IPS-18c (cell line): ENCODE data around the gene TINAG.

Experiments
- H3K4me3 ChIP-seq: 2 replicates; pipeline ENCODE4 v1.7.0; 2013; ENCODE audit warnings: low read depth, mild to moderate bottlenecking, low read length, moderate library complexity; ENCODE audit not compliant: insufficient read depth
- H3K9me3 ChIP-seq: one replicate; pipeline ENCODE4 v1.6.1; 2013; ENCODE audit warnings: mild to moderate bottlenecking, low read length, moderate library complexity; ENCODE audit not compliant: control insufficient read depth, insufficient read depth

TINAG gene, protein sequence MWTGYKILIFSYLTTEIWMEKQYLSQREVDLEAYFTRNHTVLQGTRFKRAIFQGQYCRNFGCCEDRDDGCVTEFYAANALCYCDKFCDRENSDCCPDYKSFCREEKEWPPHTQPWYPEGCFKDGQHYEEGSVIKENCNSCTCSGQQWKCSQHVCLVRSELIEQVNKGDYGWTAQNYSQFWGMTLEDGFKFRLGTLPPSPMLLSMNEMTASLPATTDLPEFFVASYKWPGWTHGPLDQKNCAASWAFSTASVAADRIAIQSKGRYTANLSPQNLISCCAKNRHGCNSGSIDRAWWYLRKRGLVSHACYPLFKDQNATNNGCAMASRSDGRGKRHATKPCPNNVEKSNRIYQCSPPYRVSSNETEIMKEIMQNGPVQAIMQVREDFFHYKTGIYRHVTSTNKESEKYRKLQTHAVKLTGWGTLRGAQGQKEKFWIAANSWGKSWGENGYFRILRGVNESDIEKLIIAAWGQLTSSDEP

GRCh38 chr6:54308289-54308985 lies at the start of gene TINAG:
Gene TINAG (plus strand): TSS chr6:54308441. CDS start chr6:54308551, 110 bp downstream.
- no peaks in the 10 kb centered on the region for H3K9me3 ChIP-seq
- no peak within 1 kb of the TSS for H3K4me3 ChIP-seq

- H3K4me3 ChIP-seq = no peak overlapping the region
- no peaks in the 10 kb centered on the region for H3K9me3 ChIP-seq
Observed at GRCh38 chr6:54260025-54260424, 48.2 kb upstream of the TINAG start.

- Histone ChIP-seq H3K4me3 (no peak overlapping the region), H3K9me3 (no peaks in the 10 kb centered on the region)
Observed at GRCh38 chr6:54262499-54262898, 45.7 kb upstream of the TINAG start.

DNA sequence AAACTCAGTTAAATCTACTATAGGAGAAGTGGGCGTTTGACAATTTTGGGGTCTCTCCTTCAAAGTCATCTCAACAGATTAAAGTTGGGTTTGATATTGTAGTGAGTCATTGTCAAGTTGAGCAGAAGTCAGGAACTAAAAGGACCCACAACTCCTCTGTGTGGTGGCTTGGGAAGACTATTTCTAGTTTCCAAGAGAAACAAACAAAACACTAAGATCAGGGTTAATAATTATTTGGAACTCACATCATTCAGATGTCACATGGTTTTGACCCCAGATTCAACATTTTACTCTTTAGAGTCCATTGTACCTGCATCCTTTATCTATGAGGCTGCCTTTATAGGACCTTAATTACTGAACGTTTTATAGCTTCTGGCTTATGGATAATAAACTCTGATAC lies 45.3 kb upstream of the TINAG start:
- H3K4me3 ChIP-seq = no peak overlapping the region
- no peaks in the 10 kb centered on the region for H3K9me3 ChIP-seq

- no peak overlapping the region for H3K4me3 ChIP-seq
- H3K9me3 ChIP-seq = no peaks in the 10 kb centered on the region
Observed at GRCh38 chr6:54264581-54265272, 43.5 kb upstream of the TINAG start.

DNA sequence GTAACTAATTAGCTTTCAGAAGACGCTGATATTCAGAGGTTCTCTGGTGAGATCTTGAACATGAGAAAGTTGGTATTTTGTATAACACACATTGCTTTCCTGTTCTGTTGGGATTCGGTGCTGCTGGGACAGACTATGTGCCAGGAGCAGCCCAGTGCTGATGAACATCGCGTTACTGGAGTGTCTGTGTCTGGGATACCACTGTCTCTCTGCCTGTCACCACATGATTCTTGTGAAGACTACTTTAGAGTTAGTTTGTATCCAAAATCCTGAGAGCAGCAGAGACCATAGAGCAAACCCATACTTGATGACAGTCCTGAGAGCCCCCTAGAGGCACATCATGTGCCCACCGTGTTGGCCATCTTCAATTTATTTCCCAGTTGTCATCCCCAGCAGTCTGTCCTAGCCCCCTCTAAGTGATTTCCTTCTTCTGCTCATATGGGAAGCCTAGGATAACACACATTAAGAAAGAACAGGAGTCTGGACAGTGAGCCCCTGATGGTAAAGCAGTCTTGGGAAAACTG lies 41.8 kb upstream of the TINAG start:
- Histone ChIP-seq H3K9me3 (no peaks in the 10 kb centered on the region), H3K4me3 (no peak overlapping the region)

DNA sequence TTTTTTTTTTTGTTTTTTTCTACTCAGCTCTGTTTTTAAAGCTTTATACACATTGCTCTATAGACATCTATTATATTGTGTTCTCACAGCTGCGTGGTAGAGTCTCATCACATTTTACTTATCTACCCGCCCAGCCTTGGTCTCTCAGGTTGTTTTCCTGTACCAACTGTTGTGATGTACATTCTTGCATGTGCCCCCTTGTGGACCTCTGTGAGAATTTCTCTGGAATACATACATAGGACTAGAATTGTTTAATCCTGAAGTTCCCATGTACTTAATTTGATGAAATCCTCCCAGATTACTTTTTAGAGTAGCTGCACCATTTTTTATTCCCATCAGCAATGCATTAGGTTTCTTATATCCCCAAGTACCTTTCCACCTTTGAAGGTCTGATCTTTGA lies 40.4 kb upstream of the TINAG start:
- Histone ChIP-seq H3K9me3 (no peaks in the 10 kb centered on the region), H3K4me3 (no peak overlapping the region)

- Histone ChIP-seq H3K9me3 (no peaks in the 10 kb centered on the region), H3K4me3 (no peak overlapping the region)
Observed at GRCh38 chr6:54273214-54273820, 34.9 kb upstream of the TINAG start.

GRCh38 chr6:54274383-54274782 lies 33.9 kb upstream of the TINAG start:
- Histone ChIP-seq H3K4me3 (no peak overlapping the region), H3K9me3 (no peaks in the 10 kb centered on the region)

DNA sequence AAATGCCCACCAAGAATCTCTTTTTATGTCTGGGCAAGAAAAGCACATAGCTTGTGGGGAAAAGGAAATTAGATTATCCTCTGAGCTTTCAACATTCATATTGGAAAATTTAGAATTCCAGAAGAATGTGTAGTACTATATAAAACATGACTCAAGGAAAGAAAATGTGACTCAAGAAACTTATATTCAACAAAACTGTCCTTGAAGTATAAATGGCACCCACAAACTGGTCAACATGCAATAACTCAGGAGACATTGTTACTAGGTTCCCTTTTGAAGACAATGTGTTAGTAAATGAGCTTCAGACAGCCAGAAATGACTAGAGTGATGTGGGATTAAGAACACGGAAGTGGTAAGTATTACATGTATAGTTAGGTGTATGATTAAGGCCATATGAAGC lies 26.1 kb upstream of the TINAG start:
- H3K4me3 ChIP-seq = no peak overlapping the region
- no peaks in the 10 kb centered on the region for H3K9me3 ChIP-seq

GRCh38 chr6:54284161-54284860 lies 23.9 kb upstream of the TINAG start:
- no peak overlapping the region for H3K4me3 ChIP-seq
- H3K9me3 ChIP-seq = no peaks in the 10 kb centered on the region

- no peaks in the 10 kb centered on the region for H3K9me3 ChIP-seq
- no peak overlapping the region for H3K4me3 ChIP-seq
Observed at GRCh38 chr6:54285595-54285994, 22.6 kb upstream of the TINAG start.

GRCh38 chr6:54286141-54286540 lies 22.1 kb upstream of the TINAG start:
- no peaks in the 10 kb centered on the region for H3K9me3 ChIP-seq
- H3K4me3 ChIP-seq = no peak overlapping the region

- no peaks in the 10 kb centered on the region for H3K9me3 ChIP-seq
- no peak overlapping the region for H3K4me3 ChIP-seq
Observed at GRCh38 chr6:54288474-54288873, 19.8 kb upstream of the TINAG start.

DNA sequence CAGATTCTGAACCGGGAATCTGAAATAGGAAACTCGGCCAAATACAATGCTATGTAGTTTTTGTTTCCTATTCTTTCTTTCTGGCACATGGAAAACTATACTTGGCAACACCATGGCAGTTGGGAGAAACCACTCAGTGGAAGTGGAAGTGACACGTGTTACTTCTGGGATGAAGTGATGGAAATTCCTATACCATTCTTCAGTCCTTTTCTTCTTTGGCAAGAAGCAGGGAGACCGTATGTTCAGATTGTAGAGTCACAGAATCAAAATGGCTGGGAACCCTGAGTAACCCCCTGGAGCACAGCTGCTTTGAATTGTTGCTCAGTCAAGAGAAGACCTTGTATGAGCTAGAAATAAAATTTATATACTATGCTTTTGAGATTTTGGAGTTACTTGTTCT lies 18.8 kb upstream of the TINAG start:
- no peaks in the 10 kb centered on the region for H3K9me3 ChIP-seq
- H3K4me3 ChIP-seq = no peak overlapping the region

DNA sequence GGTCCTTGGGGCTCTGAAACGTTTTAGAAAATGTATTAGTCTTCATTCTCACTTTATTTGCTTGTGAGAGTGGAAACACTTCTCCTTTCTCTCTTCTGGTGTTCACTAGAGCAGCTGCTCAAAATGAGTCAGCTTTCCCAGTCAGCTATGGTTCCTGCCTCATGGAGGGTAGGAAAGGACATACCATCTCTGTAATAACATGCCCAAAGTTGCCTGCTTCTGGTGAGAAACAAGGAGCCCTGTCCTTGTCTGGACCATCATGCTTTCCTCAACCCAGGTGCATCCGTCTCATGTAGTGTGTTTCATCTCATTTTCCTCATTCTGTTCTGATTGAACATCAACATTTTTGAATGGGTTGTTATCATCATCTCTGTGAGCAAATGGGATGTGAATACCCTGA lies 17.1 kb upstream of the TINAG start:
- H3K9me3 ChIP-seq = no peaks in the 10 kb centered on the region
- H3K4me3 ChIP-seq = no peak overlapping the region

DNA sequence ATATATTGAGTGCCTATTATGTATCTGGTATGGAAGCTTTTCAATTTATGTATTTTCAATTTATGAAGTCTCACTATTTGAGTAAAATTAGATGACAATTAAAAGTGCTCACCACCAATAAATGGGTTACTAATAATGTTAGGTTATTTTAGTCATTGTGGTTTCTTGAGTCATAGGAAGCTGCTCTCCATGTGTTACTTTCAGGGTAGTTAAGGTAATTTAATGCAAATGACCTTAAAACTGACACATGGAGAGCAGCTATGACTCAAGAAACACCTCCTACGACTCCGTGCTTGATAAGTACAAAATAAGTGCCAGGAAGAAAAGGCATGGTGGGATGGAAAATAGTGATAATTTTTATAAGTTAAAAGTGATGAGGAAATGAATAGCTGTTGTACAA lies 16.5 kb upstream of the TINAG start:
- H3K9me3 ChIP-seq = no peaks in the 10 kb centered on the region

More for the DNA sequence above, 16.5 kb upstream of the TINAG start:
- H3K4me3 ChIP-seq = no peak overlapping the region
